Measurements from ENCODE around the gene TSPAN2.

DNA sequence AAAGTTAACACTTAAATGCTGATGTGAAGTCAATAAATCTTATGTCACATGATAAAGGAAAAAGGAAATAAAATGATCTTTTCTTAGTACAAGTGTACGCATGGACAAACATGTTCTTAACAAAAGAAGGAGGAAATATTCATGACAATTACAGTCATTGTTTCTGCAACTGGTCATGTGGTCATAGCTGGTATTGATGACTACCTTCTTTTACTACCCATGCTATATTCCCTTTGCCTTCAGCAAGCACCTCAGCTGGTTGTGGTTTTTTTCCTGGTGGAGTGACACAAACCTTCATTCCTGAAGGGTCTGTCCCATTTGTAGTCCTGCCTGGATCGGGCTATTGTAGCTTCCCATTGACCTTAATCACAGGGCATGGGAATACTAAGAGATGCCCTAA, 83.1 kb downstream of the TSPAN2 start:
- TF ChIP-seq CTCF (IDR thresholded peaks at IDR 0.05; ENCODE audit: low read depth, low read length, missing input control) (no peak), RXRA (IDR thresholded peaks at IDR 0.05) (no peak)

Data from liver (tissue), 3 donors.